DND-41 (cell line): Measurements from ENCODE around the gene PAPOLA.

Experiments used
- ATAC-seq: fragments of 200-7000 bp; cut with Tn5 transposase; 3 replicates; pipeline ENCODE4 v1.9.1; 2021; ENCODE audit warnings: low read depth; ENCODE audit not compliant: insufficient read depth
- DNase-seq: peaks from one replicate; pipeline ENCODE4 v3.0.0-alpha.2; 2020
- H2AFZ ChIP-seq: 2 replicates; pipeline ENCODE4 v1.6.0; 2012; ENCODE audit warnings: low read depth, low read length
- H3K27ac ChIP-seq: 2 replicates; pipeline ENCODE4 v1.5.1; 2012; ENCODE audit warnings: low read length, inconsistent platforms
- H3K27me3 ChIP-seq: fragments of 200-600 bp; sonication (generic); 2 replicates; pipeline ENCODE4 v1.6.0; 2012; ENCODE audit warnings: low read length, mild to moderate bottlenecking, inconsistent platforms; ENCODE audit not compliant: insufficient read depth, poor library complexity
- H3K36me3 ChIP-seq: 2 replicates; pipeline ENCODE4 v1.5.1; 2012; ENCODE audit warnings: low read length, inconsistent platforms; ENCODE audit not compliant: insufficient read depth
- H3K4me1 ChIP-seq: 2 replicates; pipeline ENCODE4 v1.5.1; 2012; ENCODE audit warnings: mild to moderate bottlenecking, low read length; ENCODE audit not compliant: insufficient read depth
- H3K4me2 ChIP-seq: 2 replicates; pipeline ENCODE4 v1.6.0; 2012; ENCODE audit warnings: mild to moderate bottlenecking, moderate library complexity, low read length, inconsistent platforms; ENCODE audit not compliant: insufficient read depth
- H3K4me3 ChIP-seq, 2 experiments: fragments of 200-600 bp in 1 of 2; shearing (Covaris generic) in 1 of 2; 2 replicates each; pipeline ENCODE4 v1.5.1; 2012 to 2016; ENCODE audit warnings: inconsistent platforms in 2 of 2, low read length in 2 of 2, mild to moderate bottlenecking in 2 of 2, low read depth in 1 of 2, moderate library complexity in 1 of 2
- H3K79me2 ChIP-seq: 2 replicates; pipeline ENCODE4 v1.6.0; 2012; ENCODE audit warnings: low read length, inconsistent platforms; ENCODE audit not compliant: insufficient read depth
- H3K9ac ChIP-seq: 2 replicates; pipeline ENCODE4 v1.6.0; 2012; ENCODE audit warnings: low read depth, mild to moderate bottlenecking, inconsistent platforms, low read length, moderate library complexity
- H3K9me3 ChIP-seq: 2 replicates; pipeline ENCODE4 v1.5.1; 2012; ENCODE audit warnings: low read length, moderate library complexity, mild to moderate bottlenecking, inconsistent platforms; ENCODE audit not compliant: insufficient read depth, severe bottlenecking
- H4K20me1 ChIP-seq: 2 replicates; pipeline ENCODE4 v1.6.0; 2012; ENCODE audit warnings: low read length; ENCODE audit not compliant: insufficient read depth
- EZH2 ChIP-seq: IDR thresholded peaks from 3 replicates; pipeline ENCODE4 v1.6.1; 2012; ENCODE audit warnings: borderline replicate concordance, low read depth, mild to moderate bottlenecking, moderate library complexity, low read length, inconsistent platforms; ENCODE audit not compliant: severe bottlenecking
- TF ChIP-seq, protein P1 (sequence below): IDR thresholded peaks from 2 replicates; pipeline ENCODE4 v1.5.1; 2012; ENCODE audit warnings: borderline replicate concordance, low read length, moderate library complexity, mild to moderate bottlenecking; ENCODE audit not compliant: poor library complexity, severe bottlenecking; ENCODE audit errors: extremely low read depth

PAPOLA gene

DNA sequence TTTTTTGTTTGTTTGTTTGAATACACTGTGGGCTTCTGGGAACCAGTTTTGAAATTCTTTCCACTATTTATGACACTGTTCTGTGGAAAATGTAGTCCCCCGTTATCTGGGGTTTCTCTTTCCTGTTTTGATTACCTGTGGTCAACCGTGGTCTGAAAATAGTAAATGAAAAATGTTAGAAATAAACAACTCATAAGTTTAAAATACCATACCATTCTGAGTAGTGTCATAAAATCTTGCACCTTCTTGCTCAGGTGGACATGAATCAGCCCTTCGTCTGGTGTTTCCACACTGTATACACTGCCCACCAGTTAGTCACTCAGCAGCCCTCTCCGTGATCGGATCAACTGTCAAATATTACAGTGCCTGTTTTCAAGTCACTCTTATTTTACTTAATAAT lies 5.1 kb upstream of the PAPOLA start:
- no peaks in the 10 kb centered on the region for H3K36me3 ChIP-seq
- ATAC-seq, result no peak
- H3K27me3 ChIP-seq, result peaks cover 10% of the 10 kb centered on the region
- peaks cover 13% of the 10 kb centered on the region for H3K79me2 ChIP-seq
- DNase-seq, result no peak
- H3K9me3 ChIP-seq, result no peaks in the 10 kb centered on the region
- H4K20me1 ChIP-seq, result no peaks in the 10 kb centered on the region
- TF ChIP-seq, protein P1, sequence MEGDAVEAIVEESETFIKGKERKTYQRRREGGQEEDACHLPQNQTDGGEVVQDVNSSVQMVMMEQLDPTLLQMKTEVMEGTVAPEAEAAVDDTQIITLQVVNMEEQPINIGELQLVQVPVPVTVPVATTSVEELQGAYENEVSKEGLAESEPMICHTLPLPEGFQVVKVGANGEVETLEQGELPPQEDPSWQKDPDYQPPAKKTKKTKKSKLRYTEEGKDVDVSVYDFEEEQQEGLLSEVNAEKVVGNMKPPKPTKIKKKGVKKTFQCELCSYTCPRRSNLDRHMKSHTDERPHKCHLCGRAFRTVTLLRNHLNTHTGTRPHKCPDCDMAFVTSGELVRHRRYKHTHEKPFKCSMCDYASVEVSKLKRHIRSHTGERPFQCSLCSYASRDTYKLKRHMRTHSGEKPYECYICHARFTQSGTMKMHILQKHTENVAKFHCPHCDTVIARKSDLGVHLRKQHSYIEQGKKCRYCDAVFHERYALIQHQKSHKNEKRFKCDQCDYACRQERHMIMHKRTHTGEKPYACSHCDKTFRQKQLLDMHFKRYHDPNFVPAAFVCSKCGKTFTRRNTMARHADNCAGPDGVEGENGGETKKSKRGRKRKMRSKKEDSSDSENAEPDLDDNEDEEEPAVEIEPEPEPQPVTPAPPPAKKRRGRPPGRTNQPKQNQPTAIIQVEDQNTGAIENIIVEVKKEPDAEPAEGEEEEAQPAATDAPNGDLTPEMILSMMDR, result no peak
- TF ChIP-seq EZH2, result no peak
- no peak overlapping the region for H2AFZ ChIP-seq
- H3K4me3 ChIP-seq, result no peak overlapping the region
- H3K4me2 ChIP-seq, result no peak overlapping the region
- H3K9ac ChIP-seq, result no peak overlapping the region
- peaks cover 10% of the 10 kb centered on the region for H3K4me1 ChIP-seq
- no peak overlapping the region for H3K27ac ChIP-seq

DNA sequence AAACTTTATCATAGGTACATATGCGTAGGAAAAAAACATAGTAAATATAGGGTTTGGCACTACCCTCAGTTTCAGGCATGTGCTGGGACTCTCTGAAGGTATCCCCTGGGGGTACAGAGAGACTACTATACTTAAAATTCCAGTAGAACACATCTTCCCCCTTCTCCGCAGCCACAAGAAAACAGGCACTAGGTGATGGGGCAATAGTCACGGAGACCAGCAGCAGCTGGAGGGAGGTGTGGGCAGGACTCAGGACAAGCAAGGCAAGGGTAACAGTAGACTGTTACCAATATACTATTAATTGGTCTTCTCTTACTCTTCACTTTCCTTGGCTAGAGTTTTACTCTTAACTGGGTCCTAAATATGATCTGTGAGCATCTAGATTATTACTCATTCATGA lies 4.6 kb upstream of the PAPOLA start:
- H3K4me3 ChIP-seq, result no peak overlapping the region
- no peak overlapping the region for H3K4me2 ChIP-seq
- TF ChIP-seq, protein P1, result no peak
- TF ChIP-seq EZH2, result no peak
- no peak overlapping the region for H3K27ac ChIP-seq
- DNase-seq (no peak), ATAC-seq (no peak)
- peaks cover 10% of the 10 kb centered on the region for H3K27me3 ChIP-seq
- H3K79me2 ChIP-seq, result peaks cover 17% of the 10 kb centered on the region
- no peaks in the 10 kb centered on the region for H4K20me1 ChIP-seq
- no peak overlapping the region for H3K9ac ChIP-seq
- H3K4me1 ChIP-seq, result peaks cover 10% of the 10 kb centered on the region
- no peaks in the 10 kb centered on the region; the same call in 1 of the 2 replicates for H3K36me3 ChIP-seq
- H2AFZ ChIP-seq, result no peak overlapping the region
- no peaks in the 10 kb centered on the region for H3K9me3 ChIP-seq

DNA sequence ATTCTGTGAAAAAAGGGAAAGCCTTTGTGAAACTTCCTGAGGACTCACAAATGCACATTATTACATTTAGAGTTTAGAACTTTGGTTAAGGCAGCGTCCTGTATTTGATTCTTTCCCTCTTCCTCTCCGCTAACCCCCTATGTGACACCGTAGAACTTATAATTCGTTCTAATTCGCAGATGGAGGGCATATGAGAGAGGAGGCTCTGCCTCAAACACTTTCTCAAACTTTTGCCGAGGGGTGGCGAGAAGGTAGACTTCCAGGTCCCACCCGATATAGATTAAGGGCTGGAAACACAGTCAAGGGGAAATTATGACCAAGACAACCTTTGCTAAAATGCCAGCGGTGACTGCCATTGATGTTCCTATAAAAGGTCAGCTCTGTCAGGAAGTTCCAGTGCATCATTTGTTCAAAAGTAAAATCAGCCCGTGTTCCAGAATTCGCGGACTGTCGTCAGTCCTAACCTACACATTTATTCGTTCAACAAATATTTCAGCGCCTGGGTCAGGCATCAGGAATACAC lies 904 bp upstream of the PAPOLA start:
- Histone ChIP-seq H3K27ac (peak overlapping the region; percentile 89), H3K9me3 (no peaks in the 10 kb centered on the region), H3K4me1 (peaks cover 41% of the 10 kb centered on the region), H3K79me2 (peaks cover 54% of the 10 kb centered on the region), H3K4me2 (peak overlapping the region; percentile 79), H2AFZ (peak overlapping the region; percentile 95), H3K9ac (peak overlapping the region; percentile 73), H3K4me3 (peak overlapping the region; percentile 61 to 85; a peak in 3 of 4 replicates), H4K20me1 (peaks cover 35% of the 10 kb centered on the region), H3K27me3 (no peaks in the 10 kb centered on the region), H3K36me3 (peaks cover 8% of the 10 kb centered on the region)
- TF ChIP-seq, protein P1, result no peak
- TF ChIP-seq EZH2, result no peak
- no peak for ATAC-seq
- DNase-seq, result no peak
